Head of caudate nucleus (tissue), 42 donors: ENCODE measurements around the gene DNM3.

Source experiments
- DNase-seq, 42 donors: peaks; one replicate each; pipeline versions ENCODE4 v3.0.0 to v3.0.0-alpha.2; 2020 to 2021; ENCODE audit warnings: mixed read lengths in 7 of 42
- intact Hi-C: fragments of 100-400 bp; cut with DNase I; formaldehyde crosslinking; loops from one replicate; pipeline ENCODE4 v1.15.0; 2022

The DNM3 gene

DNA sequence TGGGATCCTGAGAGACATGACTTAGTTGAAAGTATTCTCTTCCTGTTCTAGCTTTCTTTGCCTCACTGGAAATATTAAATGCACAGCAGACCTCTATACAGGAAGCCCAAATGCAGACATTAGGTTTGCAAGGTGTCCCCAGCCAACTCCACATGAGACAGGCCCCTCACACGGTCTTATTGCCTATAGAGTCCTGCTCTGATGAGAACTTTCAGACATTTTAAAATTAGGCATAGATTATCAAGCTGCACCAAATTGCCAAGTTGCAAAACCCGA, 327.2 kb downstream of the DNM3 start:
- DNase-seq, result no peak
- intact Hi-C loops, result no loop called here

- intact Hi-C loops, result no loop called here
Observed at GRCh38 chr1:172169836-172170235, 328.5 kb downstream of the DNM3 start.

DNA sequence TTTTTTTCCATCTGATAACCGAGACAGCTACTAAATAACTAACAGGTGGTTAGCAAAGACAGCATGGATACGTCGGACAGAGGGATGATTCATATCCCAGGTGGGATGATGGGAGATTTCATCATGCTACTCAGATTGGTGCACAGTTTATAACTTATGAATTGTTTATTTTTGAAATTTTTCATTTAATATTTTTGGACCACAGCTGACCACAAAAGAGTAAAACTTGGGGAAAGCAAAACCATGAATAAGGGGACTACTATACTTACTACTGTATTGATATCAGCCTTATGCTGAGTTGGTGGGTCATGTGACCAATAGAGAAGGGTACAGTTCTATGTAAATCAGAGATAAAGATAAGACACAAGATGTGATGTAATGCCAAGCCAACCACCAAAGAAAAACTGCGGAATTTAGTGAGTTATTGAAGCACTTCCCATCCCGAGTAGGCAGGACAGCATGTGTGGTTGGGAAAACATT, 331.1 kb downstream of the DNM3 start:
- intact Hi-C loops, result no loop called here
- no peak for DNase-seq

More at GRCh38 chr1:172169836-172170235, 328.5 kb downstream of the DNM3 start:
- DNase-seq, result no peak

DNA sequence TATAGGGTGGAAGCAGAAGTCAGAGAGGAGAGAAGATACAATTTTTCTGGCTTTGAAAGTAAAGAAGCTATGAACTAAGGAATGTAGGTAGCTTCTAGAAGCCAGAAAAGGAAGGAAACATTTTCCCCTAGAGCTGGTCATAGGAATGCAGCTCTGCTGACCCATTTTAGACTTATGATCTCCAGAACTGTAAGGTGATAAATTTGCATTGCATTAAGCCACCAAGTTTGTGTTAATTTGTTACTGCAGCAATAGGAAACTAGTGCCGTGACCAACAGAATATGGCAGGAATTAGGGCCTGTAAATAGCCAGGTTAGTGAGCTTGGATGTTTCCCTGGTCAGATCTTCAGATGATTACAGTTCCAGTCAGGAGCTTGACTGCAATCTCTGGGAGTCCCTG, 334.9 kb downstream of the DNM3 start:
- no peak for DNase-seq
- intact Hi-C loops, result no loop called here

DNA sequence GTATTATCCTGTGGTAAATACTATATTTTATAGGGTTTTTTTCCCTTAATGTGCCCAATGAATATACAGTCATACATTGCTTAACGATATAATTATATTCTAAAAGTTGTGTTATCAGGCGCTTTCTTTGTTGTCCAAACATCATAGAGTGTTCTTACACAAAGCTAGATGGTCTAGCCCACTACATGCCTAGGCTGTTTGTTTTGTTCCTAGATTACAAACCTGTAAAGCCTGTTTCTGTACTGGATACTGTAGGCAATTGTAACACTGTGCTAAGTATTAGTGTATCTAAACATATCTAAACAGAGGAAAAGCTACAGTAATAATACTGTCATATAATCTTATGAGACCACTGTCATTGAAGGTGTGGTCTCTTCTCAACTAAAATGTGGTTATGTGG, 336.6 kb downstream of the DNM3 start:
- DNase-seq, result no peak
- intact Hi-C loops, result no loop called here

- intact Hi-C loops, result no loop called here
- DNase-seq, result no peak
Observed at GRCh38 chr1:172178886-172179285, 337.6 kb downstream of the DNM3 start.

DNA sequence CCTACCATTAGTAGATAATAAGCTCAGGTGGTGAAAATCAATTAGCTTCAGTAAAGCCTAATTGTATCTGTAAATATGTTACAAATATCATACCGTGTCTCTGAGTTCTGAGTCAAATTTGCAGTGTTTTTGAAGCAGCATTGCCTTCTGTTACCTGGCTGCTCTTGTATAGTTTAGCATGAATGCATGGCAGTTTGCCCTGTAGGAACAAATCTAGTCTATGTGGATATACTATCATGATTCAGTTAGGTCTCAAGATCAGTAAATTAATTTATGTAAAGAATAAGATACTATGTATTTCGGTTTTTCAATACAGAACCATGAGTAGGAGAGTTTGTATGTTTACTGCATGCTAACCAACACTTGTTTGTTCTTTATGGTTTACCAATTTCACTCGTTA, 338.6 kb downstream of the DNM3 start:
- no peak for DNase-seq
- intact Hi-C loops, result no loop called here

GRCh38 chr1:172180501-172181285, 339.4 kb downstream of the DNM3 start:
- peak; percentile 4 to 73 (median 35) for DNase-seq
- intact Hi-C loops, result no loop called here

- DNase-seq, result no peak
Observed at GRCh38 chr1:172184506-172185191, 343.4 kb downstream of the DNM3 start.

DNA sequence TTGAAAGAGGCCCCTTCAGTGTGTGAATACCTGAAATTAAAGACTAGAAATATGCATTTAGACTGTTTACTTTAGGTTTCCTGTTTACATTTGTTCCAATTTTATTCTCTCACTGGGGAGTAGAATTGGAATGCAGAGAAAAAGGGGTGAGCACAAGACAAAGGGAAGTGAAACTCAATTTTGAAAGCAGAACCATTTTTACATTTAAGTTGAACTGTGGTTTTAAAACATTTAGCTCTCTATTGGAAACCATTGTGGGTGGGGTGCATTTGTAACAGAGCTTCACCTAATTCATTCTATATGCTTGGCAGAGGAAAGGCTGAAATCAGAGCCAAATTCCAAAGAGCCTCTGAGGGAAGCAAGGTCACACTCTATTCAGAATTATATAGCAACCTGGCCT, 343.9 kb downstream of the DNM3 start:
- no peak for DNase-seq
- intact Hi-C loops, result no loop called here

More at GRCh38 chr1:172184506-172185191, 343.4 kb downstream of the DNM3 start:
- intact Hi-C loops, result no loop called here

DNA sequence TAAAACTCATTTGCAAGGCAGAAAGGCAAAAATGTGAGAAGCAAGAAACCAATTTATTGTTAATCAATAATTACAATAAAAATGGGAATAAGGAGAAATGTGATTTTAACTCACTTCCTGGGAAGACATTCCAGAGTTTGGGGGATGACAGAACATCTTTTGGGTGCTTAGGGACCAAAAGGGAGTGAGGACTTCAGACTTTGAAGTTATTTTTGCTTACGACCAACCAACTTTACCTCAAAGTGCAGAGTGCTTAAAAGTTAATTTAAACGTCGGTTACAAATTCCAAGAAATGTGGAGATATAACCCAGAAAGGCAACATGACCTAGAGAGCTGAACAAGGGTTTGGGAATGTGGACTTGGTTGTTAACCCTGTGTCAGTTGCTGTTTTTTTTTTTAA, 344.7 kb downstream of the DNM3 start:
- intact Hi-C loops, result no loop called here

GRCh38 chr1:172201572-172201971, 360.3 kb downstream of the DNM3 start:
- intact Hi-C loops, result no loop called here
- peak in 1 of 42 donors; percentile 14 for DNase-seq

More for the DNA sequence above, 344.7 kb downstream of the DNM3 start:
- no peak for DNase-seq

DNA sequence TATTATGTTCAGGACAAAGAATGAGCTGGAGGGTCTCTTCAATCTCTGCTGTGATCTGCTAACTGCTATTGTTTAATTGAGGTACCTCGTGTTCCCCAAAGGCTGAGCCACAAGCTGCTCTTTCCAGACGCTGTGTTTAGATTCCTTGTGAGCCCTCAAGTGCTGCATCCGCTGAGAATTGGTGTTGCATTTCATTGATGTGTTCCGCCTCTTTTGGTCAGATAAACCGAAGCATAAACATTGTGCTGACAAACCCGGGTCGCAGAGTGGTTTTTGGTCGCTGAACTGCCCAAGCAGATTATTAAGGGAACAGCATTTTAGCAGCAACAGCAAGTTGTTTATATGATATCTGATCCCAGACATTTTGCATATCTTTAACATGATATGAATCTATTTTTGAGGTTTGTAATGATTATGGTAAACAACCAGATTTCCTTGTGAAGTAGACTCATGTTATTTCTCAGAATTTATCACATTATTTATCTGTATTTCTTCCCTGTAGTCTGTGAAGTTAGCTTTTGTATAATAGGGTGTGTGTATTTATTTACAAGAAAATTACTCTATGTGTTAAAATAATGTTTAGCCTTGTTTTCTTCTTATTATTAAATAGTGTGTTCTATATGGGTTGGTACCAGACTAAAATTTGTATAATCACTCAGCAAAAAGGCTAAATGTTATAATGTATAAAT, 362.0 kb downstream of the DNM3 start:
- intact Hi-C loops, result no loop called here
- no peak for DNase-seq

GRCh38 chr1:172203902-172204301, 362.6 kb downstream of the DNM3 start:
- intact Hi-C loops, result no loop called here
- no peak for DNase-seq

GRCh38 chr1:172206256-172206655, 365.0 kb downstream of the DNM3 start:
- DNase-seq, result no peak
- intact Hi-C loops, result no loop called here

- intact Hi-C loops, result no loop called here
- no peak for DNase-seq
Observed at GRCh38 chr1:172208635-172209034, 367.3 kb downstream of the DNM3 start.

GRCh38 chr1:172211221-172211620, 369.9 kb downstream of the DNM3 start:
- intact Hi-C loops, result no loop called here
- DNase-seq, result no peak

DNA sequence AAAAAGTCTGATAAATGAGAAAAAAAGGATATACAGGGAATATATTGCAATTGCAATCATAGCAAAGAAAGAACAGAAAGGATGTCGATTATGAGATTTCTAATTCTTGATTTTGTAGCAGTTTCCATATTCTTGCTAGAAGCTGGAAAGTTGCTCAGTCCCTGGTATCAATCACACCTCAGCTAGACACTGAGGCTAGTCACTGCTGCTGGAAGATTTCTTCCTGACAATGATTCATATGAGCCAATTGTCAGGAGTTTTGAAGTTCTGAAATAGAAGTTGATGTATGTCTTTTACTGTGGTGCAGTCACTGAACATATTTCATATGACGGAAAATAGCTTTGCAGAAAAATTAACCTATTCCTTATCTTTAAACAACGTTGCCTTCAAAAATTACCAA, 370.8 kb downstream of the DNM3 start:
- DNase-seq, result peak in 1 of 42 donors; percentile 2
- intact Hi-C loops, result no loop called here

GRCh38 chr1:172215006-172215405, 373.7 kb downstream of the DNM3 start:
- no peak for DNase-seq
- intact Hi-C loops, result no loop called here

- intact Hi-C loops, result no loop called here
- DNase-seq, result no peak
Observed at GRCh38 chr1:172219966-172220365, 378.7 kb downstream of the DNM3 start.
